ENCODE data around the gene CLDN1. TPM values are rescaled to one million over a fixed set of nuclear protein-coding genes. Genes with fewer than 3 reads are reported as not detected.

CLDN1 gene
- total RNA-seq, 2 donors from 2014 or later = 8.7 to 10.2 TPM

DNA sequence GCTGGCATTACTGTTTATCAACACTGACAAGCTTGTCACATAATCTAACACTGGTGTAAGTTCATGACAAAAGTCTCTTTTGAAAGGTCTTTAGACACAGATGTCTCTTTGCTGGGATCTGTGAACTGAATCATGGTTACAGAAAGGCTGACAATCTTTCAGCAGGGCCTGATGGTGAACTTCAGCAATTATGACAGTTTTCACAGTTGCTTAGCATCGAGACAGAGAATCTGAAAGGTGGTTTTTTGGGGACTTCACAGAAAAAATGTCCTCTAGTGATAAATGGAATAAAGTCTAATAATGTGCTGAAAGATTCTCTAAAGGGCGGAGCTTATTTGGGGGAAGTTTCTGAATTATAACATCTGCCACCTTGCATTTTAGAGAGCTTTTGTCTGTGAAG, 32.3 kb downstream of the CLDN1 start:
- Mint-ChIP-seq H3K4me3 (no peak overlapping the region), H3K9me3 (peaks cover 40% of the 10 kb centered on the region), H3K36me3 (ENCODE audit: low read depth) (no peaks in the 10 kb centered on the region), H3K27ac (no peak overlapping the region), H3K4me1 (peaks cover 6% of the 10 kb centered on the region), H3K27me3 (ENCODE audit: insufficient read depth) (no peaks in the 10 kb centered on the region)
- no peak overlapping the region for H3K4me3 ChIP-seq (ENCODE audit: low read length)
- DNase-seq = no peak
- no peaks in the 10 kb centered on the region for H3K27me3 ChIP-seq (ENCODE audit: control insufficient read depth, insufficient read depth, low read length, poor library complexity, severe bottlenecking)
- H3K27ac ChIP-seq (ENCODE audit: low read depth, low read length) = no peak overlapping the region
- H3K4me1 ChIP-seq (ENCODE audit: control insufficient read depth, insufficient read depth, low read length) = no peaks in the 10 kb centered on the region
- peaks cover 39% of the 10 kb centered on the region for H3K9me3 ChIP-seq (ENCODE audit: control insufficient read depth, low read length)
- TF ChIP-seq CTCF (conservative IDR thresholded peaks at IDR 0.05) = no peak
- 75 to 86% methylated on average over 1 to 2 of the region's 2 CpGs for WGBS, 2 experiments (ENCODE audit: insufficient coverage in 1 of 2, insufficient read length in 1 of 2)
- no peak overlapping the region for H3K9ac ChIP-seq (ENCODE audit: extremely low read depth, low read length, poor library complexity, severe bottlenecking)
- no peaks in the 10 kb centered on the region for H3K36me3 ChIP-seq (ENCODE audit: control insufficient read depth, insufficient read depth, low read length)

GRCh38 chr3:190288836-190289235, 33.4 kb downstream of the CLDN1 start:
- H3K4me1 ChIP-seq (ENCODE audit: control insufficient read depth, insufficient read depth, low read length) = no peaks in the 10 kb centered on the region
- H3K9me3 ChIP-seq (ENCODE audit: control insufficient read depth, low read length) = peaks cover 43% of the 10 kb centered on the region
- DNase-seq = no peak
- 97 to 100% methylated on average over 2 of the region's 2 CpGs for WGBS, 2 experiments (ENCODE audit: insufficient coverage in 1 of 2, insufficient read length in 1 of 2)
- no peak overlapping the region for H3K4me3 ChIP-seq (ENCODE audit: low read length)
- Mint-ChIP-seq H3K36me3 (ENCODE audit: low read depth) (no peaks in the 10 kb centered on the region), H3K4me3 (no peak overlapping the region), H3K27me3 (ENCODE audit: insufficient read depth) (no peaks in the 10 kb centered on the region), H3K27ac (no peak overlapping the region), H3K9me3 (peaks cover 40% of the 10 kb centered on the region), H3K4me1 (peaks cover 3% of the 10 kb centered on the region)
- H3K27me3 ChIP-seq (ENCODE audit: control insufficient read depth, insufficient read depth, low read length, poor library complexity, severe bottlenecking) = no peaks in the 10 kb centered on the region
- no peak overlapping the region for H3K9ac ChIP-seq (ENCODE audit: extremely low read depth, low read length, poor library complexity, severe bottlenecking)
- no peak overlapping the region for H3K27ac ChIP-seq (ENCODE audit: low read depth, low read length)
- TF ChIP-seq CTCF (conservative IDR thresholded peaks at IDR 0.05) = no peak
- no peaks in the 10 kb centered on the region for H3K36me3 ChIP-seq (ENCODE audit: control insufficient read depth, insufficient read depth, low read length)

DNA sequence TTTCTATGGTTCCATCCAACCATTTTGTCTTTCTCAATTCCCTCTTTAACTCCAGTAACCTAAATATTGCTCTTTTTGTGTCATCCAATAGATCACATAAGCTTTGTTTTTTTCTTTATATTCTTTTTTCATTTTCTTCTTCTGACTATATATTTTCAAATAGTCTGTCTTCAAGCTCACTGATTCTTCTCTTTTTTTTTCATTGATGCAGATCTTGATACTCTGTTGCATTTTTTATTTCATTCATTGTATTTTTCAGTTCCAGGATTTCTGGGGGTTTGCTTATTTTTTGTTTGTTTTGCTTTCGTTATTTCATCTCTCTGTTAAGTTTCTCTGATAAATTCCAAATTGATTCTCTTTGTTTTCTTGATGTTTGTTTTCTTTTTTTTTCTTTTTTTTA, 36.2 kb downstream of the CLDN1 start:
- 88% methylated on average over 1 of the region's 1 CpG; no CpG with 5 or more reads in 1 of the 2 experiments for WGBS, 2 experiments (ENCODE audit: insufficient coverage in 1 of 2, insufficient read length in 1 of 2)
- no peak overlapping the region for H3K27ac Mint-ChIP-seq

More for the DNA sequence above, 36.2 kb downstream of the CLDN1 start:
- Histone ChIP-seq H3K27me3 (ENCODE audit: control insufficient read depth, insufficient read depth, low read length, poor library complexity, severe bottlenecking) (no peaks in the 10 kb centered on the region), H3K4me1 (ENCODE audit: control insufficient read depth, insufficient read depth, low read length) (no peaks in the 10 kb centered on the region), H3K9ac (ENCODE audit: extremely low read depth, low read length, poor library complexity, severe bottlenecking) (no peak overlapping the region), H3K4me3 (ENCODE audit: low read length) (no peak overlapping the region), H3K9me3 (ENCODE audit: control insufficient read depth, low read length) (peaks cover 19% of the 10 kb centered on the region), H3K36me3 (ENCODE audit: control insufficient read depth, insufficient read depth, low read length) (no peaks in the 10 kb centered on the region), H3K27ac (ENCODE audit: low read depth, low read length) (no peak overlapping the region)
- Mint-ChIP-seq H3K4me3 (no peak overlapping the region), H3K9me3 (peaks cover 19% of the 10 kb centered on the region), H3K27me3 (ENCODE audit: insufficient read depth) (no peaks in the 10 kb centered on the region), H3K4me1 (no peaks in the 10 kb centered on the region), H3K36me3 (ENCODE audit: low read depth) (no peaks in the 10 kb centered on the region)
- TF ChIP-seq CTCF (conservative IDR thresholded peaks at IDR 0.05) = no peak
- DNase-seq = no peak
